GM12878 (cell line): ENCODE results near the gene SP110. TPM values are rescaled to one million over a fixed set of nuclear protein-coding genes. Genes with fewer than 3 reads are reported as not detected.
A peak's percentile ranks its signal among the peaks of the same experiment; 100 is the strongest.

Experiments
- ATAC-seq: fragments of 200-7000 bp; cut with Tn5 transposase; 3 replicates; pipeline ENCODE4 v1.9.1; 2020; ENCODE audit warnings: mild to moderate bottlenecking, moderate library complexity
- BruUV-seq: library from RNA; stranded (reverse); fragments of 400-500 nt; replicated peaks from 2 replicates; lab custom pipeline; 2021; lab: Mats Ljungman, UMichigan
- CTCF ChIA-PET: fragments of 300-600 bp; sonication (Branson Sonifier 250); formaldehyde crosslinking; extraction: SDS; loops from one replicate; lab custom pipeline; 2021; ENCODE audit warnings: inconsistent platforms; lab: Yijun Ruan, JAX
- POLR2A ChIA-PET: fragments of 350-600 bp; formaldehyde crosslinking; extraction: SDS; loops from one replicate; lab custom pipeline; 2021; ENCODE audit warnings: inconsistent platforms; lab: Charles Lee
- RAD21 ChIA-PET: fragments of 300-600 bp; sonication (Branson Sonifier 250); formaldehyde crosslinking; loops from one replicate; lab custom pipeline; 2023; ENCODE audit warnings: antibody characterized with exemption; ENCODE audit not compliant: unreplicated experiment; lab: Charles Lee
- SMC1A ChIA-PET: fragments of 300-600 bp; sonication (Branson Sonifier 250); formaldehyde crosslinking; loops from one replicate; lab custom pipeline; 2023; ENCODE audit not compliant: unreplicated experiment, uncharacterized antibody; lab: Charles Lee
- DNase-seq: peaks from one replicate; pipeline ENCODE4 v3.0.0-alpha.2; 2011; ENCODE audit warnings: low read depth, low spot score
- FAIRE-seq: peaks from 3 replicates; lab custom pipeline; 2011; peaks lifted over from hg19 to GRCh38; lab: Jason Lieb, UNC
- H2AFZ ChIP-seq: 2 replicates; pipeline ENCODE4 v1.6.0; 2011; ENCODE audit warnings: low read depth, low read length, control low read depth; ENCODE audit not compliant: control insufficient read depth
- H3K27ac ChIP-seq: 2 replicates; pipeline ENCODE4 v1.5.1; 2011; ENCODE audit warnings: control low read depth; ENCODE audit not compliant: control insufficient read depth, insufficient read depth
- H3K27me3 ChIP-seq, 2 experiments: replicated peaks in 1 of 2; 2 replicates each; pipeline versions ENCODE4 v1.6.0 to v1.6.1; 2011; ENCODE audit warnings: low read length in 1 of 2; ENCODE audit not compliant: control insufficient read depth in 2 of 2, insufficient read depth in 2 of 2
- H3K36me3 ChIP-seq, 2 experiments: 2 replicates each; pipeline ENCODE4 v1.5.1; 2011; ENCODE audit warnings: low read length in 1 of 2; ENCODE audit not compliant: control insufficient read depth in 2 of 2, insufficient read depth in 2 of 2
- H3K4me1 ChIP-seq: 2 replicates; pipeline ENCODE4 v1.6.1; 2011; ENCODE audit warnings: mild to moderate bottlenecking, low read length, moderate library complexity, mixed read lengths; ENCODE audit not compliant: control insufficient read depth, insufficient read depth
- H3K4me2 ChIP-seq: 2 replicates; pipeline ENCODE4 v1.6.0; 2011; ENCODE audit warnings: control low read depth; ENCODE audit not compliant: control insufficient read depth, insufficient read depth
- H3K4me3 ChIP-seq: fragments of 200-600 bp; sonication (generic); 2 replicates; pipeline ENCODE4 v1.5.1; 2016
- H3K79me2 ChIP-seq: 2 replicates; pipeline ENCODE4 v1.6.0; 2011; ENCODE audit warnings: low read length; ENCODE audit not compliant: control insufficient read depth, insufficient read depth
- H3K9ac ChIP-seq: 2 replicates; pipeline ENCODE4 v1.8.0; 2011; ENCODE audit warnings: low read length, control low read depth, mixed read lengths; ENCODE audit not compliant: control insufficient read depth, insufficient read depth
- H3K9me3 ChIP-seq: replicated peaks from 3 replicates; pipeline ENCODE4 v1.5.1; 2011; ENCODE audit warnings: mild to moderate bottlenecking, low read length; ENCODE audit not compliant: control insufficient read depth, insufficient read depth
- H4K20me1 ChIP-seq: 2 replicates; pipeline ENCODE4 v1.6.0; 2011; ENCODE audit not compliant: control insufficient read depth, insufficient read depth
- BHLHE40 ChIP-seq, 2 experiments: fragments of 450-650 bp in 1 of 2; IDR thresholded peaks; 2 replicates each; pipeline ENCODE4 v1.6.1; 2011 to 2017; ENCODE audit warnings: low read depth in 2 of 2, borderline replicate concordance in 1 of 2, improper control_type of control experiment in 1 of 2, low read length in 1 of 2, mild to moderate bottlenecking in 1 of 2
- CTCF ChIP-seq, 3 experiments: IDR thresholded peaks in 2 of 3; conservative IDR thresholded peaks in 1 of 3; 2 replicates each; pipeline ENCODE4 v1.5.1; 2011; ENCODE audit warnings: low read depth in 3 of 3, low read length in 3 of 3, mild to moderate bottlenecking in 3 of 3, control low read depth in 2 of 3, moderate library complexity in 2 of 3, inconsistent platforms in 1 of 3, mixed read lengths in 1 of 3; ENCODE audit not compliant: control insufficient read depth in 2 of 3, insufficient read depth in 1 of 3; ENCODE audit errors: extremely low read depth in 1 of 3
- FOXK2 ChIP-seq: fragments of 450-650 bp; IDR thresholded peaks from 2 replicates; pipeline ENCODE4 v1.6.1; 2017; ENCODE audit warnings: mild to moderate bottlenecking, moderate library complexity
- IKZF1 ChIP-seq: fragments of 450-650 bp; conservative IDR thresholded peaks from 2 replicates; pipeline ENCODE4 v1.6.1; 2017; ENCODE audit warnings: antibody characterized with exemption, mild to moderate bottlenecking
- IRF3 ChIP-seq: fragments of 450-650 bp; IDR thresholded peaks from 2 replicates; pipeline ENCODE4 v1.6.1; 2014; ENCODE audit warnings: mild to moderate bottlenecking
- JUNB ChIP-seq: IDR thresholded peaks from 2 replicates; pipeline ENCODE4 v1.6.1; 2016; ENCODE audit warnings: antibody characterized with exemption, mild to moderate bottlenecking
- KAT2A ChIP-seq: conservative IDR thresholded peaks from 2 replicates; pipeline ENCODE4 v1.6.1; 2011; ENCODE audit warnings: low read depth, low read length; ENCODE audit not compliant: control insufficient read depth
- MYC ChIP-seq: IDR thresholded peaks from 2 replicates; pipeline ENCODE4 v1.6.1; 2011; ENCODE audit warnings: mild to moderate bottlenecking, low read length, moderate library complexity, inconsistent platforms; ENCODE audit not compliant: insufficient read depth, insufficient replicate concordance, insufficient read length, severe bottlenecking
- NR2F1 ChIP-seq: fragments of 450-650 bp; conservative IDR thresholded peaks from 2 replicates; pipeline ENCODE4 v1.6.1; 2017; ENCODE audit warnings: mild to moderate bottlenecking
- PAX8 ChIP-seq: fragments of 450-650 bp; IDR thresholded peaks from 2 replicates; pipeline ENCODE4 v1.6.1; 2017; ENCODE audit warnings: mild to moderate bottlenecking, moderate library complexity
- PML ChIP-seq: IDR thresholded peaks from 2 replicates; pipeline ENCODE4 v1.6.1; 2012; ENCODE audit warnings: low read length, inconsistent platforms
- RAD21 ChIP-seq: IDR thresholded peaks from 2 replicates; pipeline ENCODE4 v1.6.1; 2011; ENCODE audit warnings: mild to moderate bottlenecking, low read depth, low read length, moderate library complexity; ENCODE audit not compliant: insufficient read depth
- SP1 ChIP-seq: IDR thresholded peaks from one replicate; pipeline ENCODE4 v1.6.1; 2011; ENCODE audit warnings: low read depth, low read length
- SPI1 ChIP-seq: IDR thresholded peaks from 2 replicates; pipeline ENCODE4 v1.6.1; 2011; ENCODE audit warnings: low read depth, mild to moderate bottlenecking, low read length, moderate library complexity, borderline replicate concordance; ENCODE audit not compliant: insufficient read depth
- TCF7 ChIP-seq: IDR thresholded peaks from 2 replicates; pipeline ENCODE4 v1.6.1; 2014; ENCODE audit warnings: antibody characterized with exemption, borderline replicate concordance
- WRNIP1 ChIP-seq: IDR thresholded peaks from 2 replicates; pipeline ENCODE4 v1.6.1; 2011; ENCODE audit warnings: low read depth, low read length, improper control_type of control experiment, borderline replicate concordance
- ZBTB40 ChIP-seq: fragments of 450-650 bp; IDR thresholded peaks from 2 replicates; pipeline ENCODE4 v1.6.1; 2016; ENCODE audit warnings: mild to moderate bottlenecking, moderate library complexity, borderline replicate concordance
- WGBS: methylation state at CpG from one replicate; pipeline ENCODE4 v1.1.6; 2016; ENCODE audit warnings: low lambda C conversion rate; ENCODE audit not compliant: insufficient replicate concordance, insufficient coverage; ENCODE audit errors: missing lambda C conversion rate; 5-methylcytosine and 5-hydroxymethylcytosine counted together
- in situ Hi-C: fragments of 300-500 bp; cut with MboI; formaldehyde crosslinking; loops from 9 replicates; pipeline ENCODE4 v1.14.3; 2018; ENCODE audit warnings: mixed read lengths
- intact Hi-C: fragments of 100-400 bp; cut with micrococcal nuclease; formaldehyde crosslinking; loops from one replicate; pipeline ENCODE4 v1.14.2; 2022; ENCODE audit not compliant: unreplicated experiment
- polyA plus RNA-seq, 11 experiments: library from polyadenylated mRNA; depleted of rRNA in 4 of 11; unstranded in 6 of 11; stranded (reverse) in 5 of 11; fragments of >200 nt; fragmentation: Nextera tagmentation in 4 of 11; fragmentation: Illumina TruSeq in 1 of 11; extraction: Ambion mirVana in 4 of 11; extraction: Trizol in 1 of 11; gene quantifications; 1 replicate in 1 of 11; 2 replicates in 10 of 11; pipeline versions ENCODE4 v1.2.1 to v1.2.3, GENCODE V29; 2011 to 2016; ENCODE audit warnings: inconsistent platforms in 2 of 11, missing spikeins in 2 of 11, low read depth in 1 of 11
- total RNA-seq, 4 experiments: library from RNA; depleted of rRNA in 3 of 4; stranded (reverse); fragments of >200 nt in 3 of 4; fragmentation: Illumina TruSeq in 1 of 4; extraction: Trizol in 1 of 4; gene quantifications; 2 replicates each; pipeline versions ENCODE4 v1.2.1 to v1.2.3, GENCODE V29; 2013 to 2021

SP110 gene
- total and polyA plus RNA-seq, 10 of the 15 experiments (the other 5 are each of a cell fraction or from before 2014, with no cell fraction given): 81.2 to 149 (median 100) TPM

- ChIA-PET CTCF (interaction anchor here (1.3 to 1.5 kb wide), 2 partner anchors 59 to 65 kb away, joined by 3 to 5 read pairs; no protein-coding TSS in a partner anchor), SMC1A (interaction anchor here (0.9 to 2.0 kb wide), 9 partner anchors 40 to 150 kb away, joined by 3 to 15 read pairs (median 5); partner anchors contain the start of genes SP140 and SP140L), RAD21 (interaction anchor here (0.5 to 2.4 kb wide), 5 partner anchors 10 to 317 kb away, joined by 3 to 19 read pairs (median 4); no protein-coding TSS in a partner anchor), POLR2A (interaction anchor here (1.1 to 1.7 kb wide), 2 partner anchors 10 to 48 kb away, joined by 4 read pairs; partner anchors contain the start of gene SP110)
- peak overlapping the region; percentile 61 for H3K4me2 ChIP-seq
- H3K27me3 ChIP-seq: no peaks in the 10 kb centered on the region
- no peaks in the 10 kb centered on the region for H3K79me2 ChIP-seq
- H3K27ac ChIP-seq: peak overlapping the region; percentile 76
- FAIRE-seq (no peak), DNase-seq (peak; percentile 77), ATAC-seq (peak; percentile 86)
- 0 out of 2 replicates have a peak overlapping the region, but pooled peaks have one; percentile 16 for H3K4me3 ChIP-seq
- 0% methylated on average over 3 of the region's 3 CpGs for WGBS
- peaks cover 4 to 9% of the 10 kb centered on the region in 2 experiments; a peak in 3 of 4 replicates for H3K36me3 ChIP-seq
- no TSS peak for BruUV-seq
- no peaks in the 10 kb centered on the region for H4K20me1 ChIP-seq
- in situ Hi-C loops (no loop called here), intact Hi-C loops (loop anchor here (1.0 to 5.0 kb wide), 7 partner anchors 10 to 345 kb away; partner anchors contain the start of gene SP100)
- peaks cover 28% of the 10 kb centered on the region for H3K4me1 ChIP-seq
- no peak overlapping the region for H2AFZ ChIP-seq
- peak overlapping the region; percentile 18; the same call in 1 of the 2 replicates for H3K9ac ChIP-seq
- H3K9me3 ChIP-seq: peaks cover 2% of the 10 kb centered on the region; the same call in 2 of the 3 replicates
- TF ChIP-seq ZBTB40 (no peak), BHLHE40 (IDR thresholded peaks at IDR 0.05; ENCODE audit: borderline replicate concordance in 1 of 2, low read depth in 2 of 2, low read length in 1 of 2) (peak; percentile 97), FOXK2 (no peak), PML (peak; percentile 68; the same call in 1 of the 2 replicates), SPI1 (peak; percentile 96), KAT2A (no peak), NR2F1 (peak; percentile 71), CTCF (IDR thresholded peaks at IDR 0.05 in 2 of 3, conservative IDR thresholded peaks at IDR 0.05 in 1 of 3; ENCODE audit: control insufficient read depth in 2 of 3, extremely low read depth in 1 of 3, insufficient read depth in 1 of 3, low read depth in 3 of 3, low read length in 3 of 3) (no peak), MYC (no peak), JUNB (peak; percentile 92), PAX8 (peak; percentile 92), TCF7 (peak; percentile 52; the same call in 1 of the 2 replicates), RAD21 (0 out of 2 replicates have a peak, but pooled peaks have one; percentile 8), WRNIP1 (no peak), IRF3 (no peak), IKZF1 (peak; percentile 91), SP1 (peak; percentile 42)
Measured at GRCh38 chr2:230267556-230267955, 47.8 kb upstream of the SP110 start.
